OCI-LY1 (cell line): Measurements from ENCODE around the gene FARS2.

Experiments
- H2AFZ ChIP-seq: fragments of 200-600 bp; sonication (generic), shearing (Covaris generic); 2 replicates; pipeline ENCODE4 v1.6.0; 2014; ENCODE audit warnings: antibody characterized with exemption, mild to moderate bottlenecking, low read length
- H3F3A ChIP-seq: fragments of 200-600 bp; sonication (generic), shearing (Covaris generic); 2 replicates; pipeline ENCODE4 v1.6.0; 2014; ENCODE audit warnings: mild to moderate bottlenecking, antibody characterized with exemption, low read length, moderate library complexity; ENCODE audit not compliant: insufficient read depth
- H3K27ac ChIP-seq: fragments of 200-600 bp; sonication (generic); 2 replicates; pipeline ENCODE4 v1.5.1; 2014; ENCODE audit warnings: low read length, mixed run types, mild to moderate bottlenecking, low read depth; ENCODE audit not compliant: poor library complexity, severe bottlenecking
- H3K27me3 ChIP-seq: fragments of 200-600 bp; sonication (generic); 2 replicates; pipeline ENCODE4 v1.6.0; 2014; ENCODE audit warnings: antibody characterized with exemption, mild to moderate bottlenecking, low read length, moderate library complexity; ENCODE audit not compliant: insufficient read depth
- H3K36me3 ChIP-seq: fragments of 200-600 bp; sonication (generic); 2 replicates; pipeline ENCODE4 v1.6.1; 2014; ENCODE audit warnings: mild to moderate bottlenecking, antibody characterized with exemption, low read length, moderate library complexity, mixed read lengths; ENCODE audit not compliant: insufficient read depth
- H3K4me1 ChIP-seq: fragments of 200-600 bp; sonication (generic); 2 replicates; pipeline ENCODE4 v1.5.1; 2014; ENCODE audit warnings: mild to moderate bottlenecking, low read length, moderate library complexity; ENCODE audit not compliant: insufficient read depth, severe bottlenecking
- H3K4me2 ChIP-seq: fragments of 200-600 bp; sonication (generic), shearing (Covaris generic); 2 replicates; pipeline ENCODE4 v1.6.1; 2014; ENCODE audit warnings: low read length
- H3K4me3 ChIP-seq: fragments of 200-600 bp; sonication (generic); 2 replicates; pipeline ENCODE4 v1.5.1; 2014; ENCODE audit warnings: low read length, low read depth, mild to moderate bottlenecking, mixed read lengths; ENCODE audit not compliant: poor library complexity, severe bottlenecking
- H3K79me2 ChIP-seq: fragments of 200-600 bp; shearing (Covaris generic); 2 replicates; pipeline ENCODE4 v1.6.1; 2016; ENCODE audit warnings: mixed run types, low read length, mixed read lengths; ENCODE audit not compliant: insufficient read depth
- H3K9ac ChIP-seq: fragments of 200-600 bp; sonication (generic), shearing (Covaris generic); 2 replicates; pipeline ENCODE4 v1.6.1; 2014; ENCODE audit warnings: mild to moderate bottlenecking, low read length, mixed read lengths
- H3K9me2 ChIP-seq: fragments of 200-600 bp; sonication (generic), shearing (Covaris generic); 2 replicates; pipeline ENCODE4 v1.6.1; 2014; ENCODE audit warnings: low read depth, mild to moderate bottlenecking, low read length, mixed read lengths
- H3K9me3 ChIP-seq: fragments of 200-600 bp; shearing (Covaris generic); 2 replicates; pipeline ENCODE4 v1.6.1; 2014; ENCODE audit warnings: low read length, mixed read lengths
- H4K20me1 ChIP-seq: fragments of 200-600 bp; sonication (generic), shearing (Covaris generic); 2 replicates; pipeline ENCODE4 v1.6.0; 2016; ENCODE audit warnings: mild to moderate bottlenecking, low read length; ENCODE audit not compliant: insufficient read depth
- EZH2 ChIP-seq: fragments of 200-600 bp; sonication (generic), shearing (Covaris generic); IDR thresholded peaks from 2 replicates; pipeline ENCODE4 v1.8.0; 2017; ENCODE audit warnings: borderline replicate concordance, mixed run types, mild to moderate bottlenecking, antibody characterized with exemption, low read length, moderate library complexity, mixed read lengths
- TF ChIP-seq, protein P1 (sequence below): fragments of 200-600 bp; sonication (generic), shearing (Covaris generic); IDR thresholded peaks from 2 replicates; pipeline ENCODE4 v1.5.1; 2017; ENCODE audit warnings: mild to moderate bottlenecking, antibody characterized with exemption, low read length, moderate library complexity, mixed read lengths

Gene FARS2

DNA sequence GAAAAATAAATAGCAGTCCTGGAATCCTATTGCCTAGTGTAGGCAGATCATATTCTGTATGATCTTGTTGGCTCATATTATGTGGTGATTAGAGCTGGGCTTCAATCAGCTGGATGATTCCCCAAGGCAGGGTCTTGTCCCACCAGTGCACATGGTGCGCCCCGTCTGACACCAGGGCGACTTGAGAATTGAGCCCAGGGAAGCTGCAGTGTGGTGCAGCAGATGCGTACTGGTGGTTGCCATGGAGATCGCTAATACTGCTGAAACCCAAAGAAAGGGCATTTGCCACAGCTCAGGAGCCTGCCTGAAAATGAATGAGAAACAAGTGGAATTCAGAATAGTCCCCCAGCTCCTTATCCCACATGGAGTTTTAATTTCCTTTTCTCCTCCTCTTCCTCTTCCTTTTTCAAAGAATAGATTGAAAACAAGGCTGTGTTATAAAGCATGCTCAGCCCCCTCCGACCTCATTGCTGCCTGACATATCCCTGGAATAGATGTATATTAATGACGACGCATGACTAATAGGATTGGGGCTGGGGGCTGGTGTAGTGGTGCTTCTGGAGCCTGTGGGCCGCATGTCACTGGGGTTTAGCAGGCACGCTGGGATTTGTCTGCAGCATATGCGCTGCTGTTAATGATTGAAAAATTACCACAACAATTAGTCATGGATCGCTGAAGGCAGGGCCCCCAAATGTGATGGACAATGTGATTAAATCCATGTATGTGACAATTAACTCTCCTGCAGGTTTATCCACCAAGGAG lies 210.5 kb downstream of the FARS2 start:
- Histone ChIP-seq H3K9me2 (no peaks in the 10 kb centered on the region), H3K4me1 (peaks cover 28% of the 10 kb centered on the region), H3K27me3 (no peaks in the 10 kb centered on the region), H3F3A (no peaks in the 10 kb centered on the region), H3K79me2 (no peaks in the 10 kb centered on the region), H2AFZ (no peak overlapping the region), H4K20me1 (no peaks in the 10 kb centered on the region), H3K27ac (peak overlapping the region; percentile 63), H3K9ac (peak overlapping the region; percentile 44), H3K4me2 (peak overlapping the region; percentile 51; the same call in 1 of the 2 replicates), H3K9me3 (no peaks in the 10 kb centered on the region), H3K36me3 (no peaks in the 10 kb centered on the region), H3K4me3 (peak overlapping the region; percentile 6)
- TF ChIP-seq, protein P1, sequence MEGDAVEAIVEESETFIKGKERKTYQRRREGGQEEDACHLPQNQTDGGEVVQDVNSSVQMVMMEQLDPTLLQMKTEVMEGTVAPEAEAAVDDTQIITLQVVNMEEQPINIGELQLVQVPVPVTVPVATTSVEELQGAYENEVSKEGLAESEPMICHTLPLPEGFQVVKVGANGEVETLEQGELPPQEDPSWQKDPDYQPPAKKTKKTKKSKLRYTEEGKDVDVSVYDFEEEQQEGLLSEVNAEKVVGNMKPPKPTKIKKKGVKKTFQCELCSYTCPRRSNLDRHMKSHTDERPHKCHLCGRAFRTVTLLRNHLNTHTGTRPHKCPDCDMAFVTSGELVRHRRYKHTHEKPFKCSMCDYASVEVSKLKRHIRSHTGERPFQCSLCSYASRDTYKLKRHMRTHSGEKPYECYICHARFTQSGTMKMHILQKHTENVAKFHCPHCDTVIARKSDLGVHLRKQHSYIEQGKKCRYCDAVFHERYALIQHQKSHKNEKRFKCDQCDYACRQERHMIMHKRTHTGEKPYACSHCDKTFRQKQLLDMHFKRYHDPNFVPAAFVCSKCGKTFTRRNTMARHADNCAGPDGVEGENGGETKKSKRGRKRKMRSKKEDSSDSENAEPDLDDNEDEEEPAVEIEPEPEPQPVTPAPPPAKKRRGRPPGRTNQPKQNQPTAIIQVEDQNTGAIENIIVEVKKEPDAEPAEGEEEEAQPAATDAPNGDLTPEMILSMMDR: no peak
- no peak for TF ChIP-seq EZH2

- H3K4me2 ChIP-seq: no peak overlapping the region
- H3K79me2 ChIP-seq: no peaks in the 10 kb centered on the region
- no peak overlapping the region for H3K9ac ChIP-seq
- no peaks in the 10 kb centered on the region for H3K9me3 ChIP-seq
- no peak overlapping the region for H3K4me3 ChIP-seq
- H3K9me2 ChIP-seq: no peaks in the 10 kb centered on the region
- H2AFZ ChIP-seq: no peak overlapping the region
- H3K36me3 ChIP-seq: no peaks in the 10 kb centered on the region
- H3F3A ChIP-seq: no peaks in the 10 kb centered on the region
- H4K20me1 ChIP-seq: no peaks in the 10 kb centered on the region
- H3K27ac ChIP-seq: peak overlapping the region; percentile 12
- H3K27me3 ChIP-seq: no peaks in the 10 kb centered on the region
- TF ChIP-seq EZH2: no peak
- TF ChIP-seq, protein P1: no peak
- H3K4me1 ChIP-seq: peaks cover 28% of the 10 kb centered on the region
These were observed 211.3 kb downstream of the FARS2 start for GRCh38 chr6:5472571-5472970.

- H3F3A ChIP-seq: no peaks in the 10 kb centered on the region
- no peaks in the 10 kb centered on the region for H3K9me2 ChIP-seq
- H3K9me3 ChIP-seq: no peaks in the 10 kb centered on the region
- no peak for TF ChIP-seq EZH2
- TF ChIP-seq, protein P1: no peak
- H3K4me1 ChIP-seq: peaks cover 15% of the 10 kb centered on the region
- H3K4me3 ChIP-seq: no peak overlapping the region
- H3K36me3 ChIP-seq: no peaks in the 10 kb centered on the region
- H3K9ac ChIP-seq: no peak overlapping the region
- no peak overlapping the region for H2AFZ ChIP-seq
- H4K20me1 ChIP-seq: no peaks in the 10 kb centered on the region
- no peaks in the 10 kb centered on the region for H3K27me3 ChIP-seq
- H3K27ac ChIP-seq: no peak overlapping the region
- H3K4me2 ChIP-seq: no peak overlapping the region
- no peaks in the 10 kb centered on the region for H3K79me2 ChIP-seq
These were observed 214.5 kb downstream of the FARS2 start for GRCh38 chr6:5475779-5476178.
